SJSA1 (cell line): ENCODE data around the gene DGKI. TPM values are rescaled to one million over a fixed set of nuclear protein-coding genes. Genes with fewer than 3 reads are reported as not detected.

Experiments
- DNase-seq, 2 experiments: peaks; one replicate each; pipeline ENCODE4 v3.0.0-alpha.2; 2015 to 2020; ENCODE audit warnings: low spot score in 2 of 2, low read depth in 1 of 2
- H3K27ac ChIP-seq: fragments of 250-450 bp; sonication (Bioruptor Pico); 2 replicates; pipeline ENCODE4 v1.5.1; 2020; ENCODE audit warnings: mild to moderate bottlenecking, moderate library complexity
- H3K27me3 ChIP-seq: fragments of 250-450 bp; sonication (Bioruptor Pico); replicated peaks from 2 replicates; pipeline ENCODE4 v1.5.1; 2020; ENCODE audit warnings: mild to moderate bottlenecking, moderate library complexity
- H3K36me3 ChIP-seq: fragments of 250-450 bp; sonication (Bioruptor Pico); 2 replicates; pipeline ENCODE4 v1.5.1; 2020; ENCODE audit warnings: mild to moderate bottlenecking
- H3K4me1 ChIP-seq: fragments of 250-450 bp; sonication (Bioruptor Pico); replicated peaks from 2 replicates; pipeline ENCODE4 v1.6.1; 2021; ENCODE audit warnings: mild to moderate bottlenecking
- H3K4me3 ChIP-seq: fragments of 250-450 bp; sonication (Bioruptor Pico); 2 replicates; pipeline ENCODE4 v1.5.1; 2020; ENCODE audit warnings: mild to moderate bottlenecking
- H3K9me3 ChIP-seq: fragments of 250-450 bp; sonication (Bioruptor Pico); replicated peaks from 2 replicates; pipeline ENCODE4 v1.5.1; 2020; ENCODE audit warnings: mild to moderate bottlenecking
- total RNA-seq: library from RNA; depleted of rRNA; stranded (reverse); fragments of >200 nt; shearing (Covaris generic); gene quantifications from 2 replicates; pipeline ENCODE4 v1.2.3, GENCODE V29; 2014

The DGKI gene
- total RNA-seq, 1 experiment from 2014 or later = 1.6 TPM

DNA sequence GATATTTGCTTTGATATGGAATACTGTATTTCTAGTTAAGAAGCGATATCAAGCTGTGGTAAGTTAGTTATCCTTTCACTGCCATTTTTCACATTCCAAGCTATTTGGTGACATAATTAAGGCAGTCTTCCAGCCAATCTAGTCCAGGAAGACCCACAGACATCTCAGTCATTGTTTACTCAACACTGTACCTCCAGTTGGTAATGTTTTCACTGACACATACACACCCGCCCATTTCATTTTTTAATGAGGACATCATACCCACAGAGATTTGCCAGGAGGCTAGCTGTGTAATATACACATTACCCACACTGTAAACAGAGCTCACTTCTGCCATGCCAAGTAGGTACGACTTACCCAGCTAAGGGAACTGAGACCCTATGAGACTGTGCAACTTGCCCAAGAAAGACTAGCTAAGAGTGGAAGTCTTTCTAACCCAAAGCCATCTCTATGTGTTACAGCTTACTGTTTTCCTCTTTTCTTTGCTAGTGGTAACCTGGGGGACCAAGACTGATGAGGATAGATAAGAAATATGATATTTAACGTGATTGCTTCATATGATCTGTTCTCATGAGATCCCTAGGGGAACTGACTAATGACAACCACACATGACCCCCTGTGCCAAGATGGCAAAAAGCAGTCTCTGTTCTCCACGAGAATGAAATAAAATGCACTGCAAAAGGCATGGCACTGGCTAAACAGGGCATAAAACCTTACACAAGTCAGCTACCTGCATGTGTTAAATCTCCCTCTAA is 179.0 kb downstream of the DGKI start:
- no peaks in the 10 kb centered on the region for H3K27me3 ChIP-seq
- no peaks in the 10 kb centered on the region for H3K36me3 ChIP-seq
- H3K27ac ChIP-seq = peak overlapping the region; percentile 52
- no peak overlapping the region for H3K4me3 ChIP-seq
- H3K4me1 ChIP-seq = peaks cover 51% of the 10 kb centered on the region
- no peaks in the 10 kb centered on the region for H3K9me3 ChIP-seq
- peak; percentile 58 to 79 for DNase-seq

DNA sequence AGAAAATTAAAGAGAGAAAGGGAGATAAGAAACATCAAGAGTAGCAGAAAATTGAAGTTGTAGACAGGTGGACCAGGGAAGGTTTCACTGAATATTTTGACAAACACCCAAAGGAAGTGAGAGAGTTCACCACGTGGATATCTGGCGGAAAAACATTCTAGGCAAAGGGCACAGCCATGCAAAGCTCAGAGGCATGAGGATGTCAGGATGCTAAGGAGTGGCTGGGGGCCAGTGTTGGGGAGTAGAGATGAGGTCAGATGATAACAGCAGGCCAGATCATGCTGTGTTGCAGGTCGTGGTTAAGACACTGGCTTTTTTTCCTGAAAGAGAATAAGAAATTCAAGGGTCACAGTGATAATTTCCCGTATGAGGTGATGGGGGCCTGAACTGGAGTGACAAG is 181.9 kb downstream of the DGKI start:
- H3K27ac ChIP-seq = no peak overlapping the region
- no peaks in the 10 kb centered on the region for H3K36me3 ChIP-seq
- no peaks in the 10 kb centered on the region for H3K9me3 ChIP-seq
- DNase-seq = no peak
- H3K4me3 ChIP-seq = no peak overlapping the region
- H3K27me3 ChIP-seq = no peaks in the 10 kb centered on the region
- peaks cover 38% of the 10 kb centered on the region for H3K4me1 ChIP-seq

DNA sequence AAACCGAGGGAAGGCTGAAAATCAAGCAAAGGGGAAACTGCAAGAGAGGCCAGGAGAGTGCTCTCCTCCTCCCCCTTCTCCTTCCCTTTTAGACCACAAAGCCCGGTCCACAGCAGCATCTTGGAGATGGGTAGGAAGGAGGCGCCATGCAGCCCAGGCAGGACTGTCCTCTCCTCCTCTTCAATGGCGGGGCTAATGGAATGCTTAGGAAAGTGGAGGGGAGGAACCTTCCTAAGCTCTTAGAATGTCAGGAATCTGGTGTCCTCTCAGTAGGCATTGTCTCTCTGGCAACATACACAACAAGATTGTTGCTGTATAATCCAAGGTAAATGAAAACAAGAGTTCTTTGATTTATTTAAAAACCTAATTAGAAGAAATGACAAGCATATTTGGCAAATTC is 185.1 kb downstream of the DGKI start:
- peak in 1 of 2 experiments; percentile 20 for DNase-seq
- Histone ChIP-seq H3K27me3 (0 out of 2 replicates have a peak, but pooled peaks cover 2% of the 10 kb centered on the region), H3K4me3 (no peak overlapping the region), H3K4me1 (peaks cover 6% of the 10 kb centered on the region), H3K27ac (no peak overlapping the region), H3K36me3 (no peaks in the 10 kb centered on the region), H3K9me3 (no peaks in the 10 kb centered on the region)

DNA sequence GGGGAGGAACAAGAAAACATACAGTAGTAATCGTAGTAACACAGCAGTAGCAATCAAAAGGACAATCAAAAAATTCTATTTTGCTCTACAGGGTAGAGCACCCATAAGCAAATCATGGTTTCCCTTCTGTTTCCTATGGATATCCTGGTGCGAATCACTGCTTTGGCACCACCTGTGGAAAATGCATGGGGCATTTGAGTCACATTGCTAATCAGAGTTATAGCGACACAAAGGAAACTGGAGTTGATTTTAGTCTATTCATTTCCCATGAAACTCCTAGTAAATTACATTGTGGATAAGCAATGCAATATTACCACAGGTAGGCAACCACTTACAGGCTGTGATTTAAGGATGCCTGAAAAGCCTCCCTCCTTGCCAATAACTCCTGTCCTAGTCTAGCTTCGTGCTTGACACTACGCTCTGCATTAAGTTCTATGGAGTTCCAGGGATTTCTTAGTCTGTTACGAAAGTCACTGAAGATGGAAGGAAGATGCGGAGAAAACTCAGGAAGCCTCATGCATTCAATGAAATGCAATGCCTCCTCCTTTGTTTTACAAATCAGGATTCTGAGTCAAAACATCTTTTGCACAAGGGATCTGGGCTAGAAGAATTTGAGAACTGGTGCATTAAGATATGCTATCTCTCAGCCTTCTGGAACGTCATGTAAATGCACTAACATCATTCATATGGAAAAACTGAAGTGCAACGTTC is 188.4 kb downstream of the DGKI start:
- Histone ChIP-seq H3K4me3 (no peak overlapping the region), H3K36me3 (no peaks in the 10 kb centered on the region), H3K27me3 (0 out of 2 replicates have a peak, but pooled peaks cover 4% of the 10 kb centered on the region), H3K27ac (no peak overlapping the region), H3K9me3 (no peaks in the 10 kb centered on the region), H3K4me1 (peaks cover 9% of the 10 kb centered on the region)
- DNase-seq = no peak

DNA sequence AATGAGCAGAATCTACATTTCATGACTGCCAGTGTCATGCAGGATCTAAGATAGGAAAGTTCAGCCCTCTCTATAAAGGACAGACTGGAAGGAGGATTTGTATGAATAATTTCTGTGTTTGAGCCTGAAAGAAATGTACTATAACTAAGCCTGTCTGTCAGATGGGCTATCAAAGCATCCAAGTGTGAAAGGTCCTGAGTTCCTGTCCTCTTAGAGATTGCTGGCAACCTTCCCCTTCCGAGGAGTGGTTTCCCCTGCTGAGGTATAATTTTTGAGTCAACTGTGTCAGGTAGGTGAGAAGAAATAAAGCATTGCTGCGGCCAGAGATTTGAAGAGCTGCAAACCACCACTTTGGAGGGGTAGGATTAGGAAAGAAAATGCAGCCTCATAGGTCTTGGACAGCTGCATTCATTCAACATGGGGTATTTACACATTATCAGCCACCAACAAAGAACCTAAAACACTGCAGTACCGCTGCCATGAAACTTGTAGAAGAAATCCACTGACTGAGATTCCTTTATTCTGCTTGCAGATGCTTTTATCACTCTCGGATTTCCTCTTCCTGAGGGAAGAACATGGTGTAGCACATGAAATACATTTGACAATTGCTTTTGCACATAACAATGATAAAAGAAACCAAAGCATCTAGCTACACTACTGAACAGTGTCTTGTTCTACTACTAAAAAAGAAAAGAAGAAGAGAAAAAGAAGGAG is 189.1 kb downstream of the DGKI start:
- Histone ChIP-seq H3K27me3 (0 out of 2 replicates have a peak, but pooled peaks cover 5% of the 10 kb centered on the region), H3K9me3 (no peaks in the 10 kb centered on the region), H3K4me1 (peaks cover 9% of the 10 kb centered on the region), H3K27ac (no peak overlapping the region), H3K36me3 (no peaks in the 10 kb centered on the region), H3K4me3 (no peak overlapping the region)
- DNase-seq = no peak

DNA sequence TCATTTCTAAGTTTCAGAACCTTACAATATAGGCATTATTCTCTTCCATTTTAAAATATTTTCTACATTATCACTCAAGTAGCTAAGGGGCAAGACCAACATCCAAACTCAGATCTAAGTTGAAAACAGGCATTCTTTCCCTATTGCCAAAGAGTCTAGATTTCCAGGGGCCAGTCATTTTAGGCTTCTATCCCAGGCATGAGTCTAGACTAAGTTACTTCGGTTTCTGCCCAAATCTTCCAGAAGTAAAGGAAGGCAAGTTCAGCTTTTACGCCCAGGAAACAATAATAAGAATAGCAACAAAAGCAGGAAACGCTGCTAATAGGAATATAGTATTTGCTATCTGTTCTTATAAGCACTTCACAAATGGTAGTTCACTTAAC is 189.9 kb downstream of the DGKI start:
- H3K4me3 ChIP-seq = no peak overlapping the region
- H3K4me1 ChIP-seq = peaks cover 9% of the 10 kb centered on the region
- no peak for DNase-seq
- 0 out of 2 replicates have a peak, but pooled peaks cover 5% of the 10 kb centered on the region for H3K27me3 ChIP-seq
- no peaks in the 10 kb centered on the region for H3K36me3 ChIP-seq
- no peak overlapping the region for H3K27ac ChIP-seq
- H3K9me3 ChIP-seq = no peaks in the 10 kb centered on the region

DNA sequence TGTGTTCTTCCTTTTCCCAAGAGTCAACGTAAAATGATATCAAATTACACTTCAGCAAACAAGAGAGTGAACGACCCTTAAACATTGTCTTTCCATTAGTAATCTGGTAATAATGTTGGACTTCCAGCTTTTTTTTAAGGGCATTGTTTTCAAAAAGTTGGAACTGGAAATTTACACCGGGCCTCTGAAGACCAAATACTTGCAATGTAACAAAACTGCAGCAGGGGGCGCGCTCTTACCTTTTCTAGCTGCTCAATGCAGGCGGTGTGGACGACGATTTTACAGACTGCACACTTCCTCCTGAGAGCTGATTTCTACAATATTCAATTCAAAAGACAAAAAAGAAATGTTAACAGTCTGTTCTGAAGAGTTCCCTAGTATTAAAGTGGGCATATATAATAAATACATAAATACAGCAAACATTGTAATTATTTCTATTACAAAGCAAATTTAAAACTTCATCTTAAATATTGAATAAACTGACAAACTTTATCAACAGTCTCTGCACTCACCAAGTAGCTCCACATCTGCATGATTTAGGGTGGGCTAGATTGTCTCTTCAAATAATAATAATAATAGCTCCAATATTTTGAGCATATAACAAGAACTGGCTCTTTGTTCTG is 190.4 kb downstream of the DGKI start:
- H3K4me1 ChIP-seq = peaks cover 5% of the 10 kb centered on the region
- H3K27ac ChIP-seq = no peak overlapping the region
- no peaks in the 10 kb centered on the region for H3K9me3 ChIP-seq
- no peak overlapping the region for H3K4me3 ChIP-seq
- H3K27me3 ChIP-seq = 0 out of 2 replicates have a peak, but pooled peaks cover 8% of the 10 kb centered on the region
- peak; percentile 67 to 79 for DNase-seq
- no peaks in the 10 kb centered on the region for H3K36me3 ChIP-seq

DNA sequence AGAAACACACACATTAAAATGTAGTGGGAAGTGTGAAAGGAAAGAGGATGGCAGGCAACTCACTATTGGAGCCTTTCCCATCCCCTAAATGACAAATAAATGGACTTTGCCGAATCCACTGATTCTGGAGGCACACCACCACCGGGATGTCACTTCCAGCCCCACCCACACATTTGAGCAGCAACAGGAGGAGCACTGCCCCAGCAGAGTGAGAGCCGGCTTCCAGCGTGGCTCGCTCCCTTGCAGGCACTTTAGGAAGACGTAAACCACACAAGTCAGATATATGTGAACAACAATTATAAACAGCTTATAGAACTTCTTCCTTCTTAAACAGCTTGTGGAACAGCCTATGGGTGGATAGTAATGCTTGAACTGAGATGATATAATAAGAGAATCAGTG is 191.0 kb downstream of the DGKI start:
- Histone ChIP-seq H3K4me1 (peaks cover 5% of the 10 kb centered on the region), H3K4me3 (no peak overlapping the region), H3K36me3 (no peaks in the 10 kb centered on the region), H3K9me3 (no peaks in the 10 kb centered on the region), H3K27ac (no peak overlapping the region), H3K27me3 (0 out of 2 replicates have a peak, but pooled peaks cover 8% of the 10 kb centered on the region)
- no peak for DNase-seq

DNA sequence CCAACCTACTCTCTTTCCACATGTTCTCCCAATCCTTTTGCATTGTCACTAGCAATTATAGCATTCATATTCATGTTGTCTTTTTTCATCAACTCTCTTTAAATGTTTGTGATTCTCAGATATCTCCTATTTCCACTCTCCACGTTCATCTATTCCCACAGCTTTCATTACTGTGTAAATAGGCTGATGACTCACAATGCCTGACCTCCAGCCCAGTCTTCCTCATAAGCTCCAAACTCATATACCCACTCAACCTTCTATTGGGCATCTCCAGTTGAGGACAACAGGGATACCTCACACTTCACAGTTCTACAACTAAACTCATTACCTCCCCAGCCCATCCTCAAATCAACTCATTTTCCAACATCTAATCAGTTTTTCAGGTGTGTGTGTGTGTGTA is 194.1 kb downstream of the DGKI start:
- DNase-seq = peak in 1 of 2 experiments; percentile 10
- Histone ChIP-seq H3K9me3 (no peaks in the 10 kb centered on the region), H3K4me1 (peaks cover 5% of the 10 kb centered on the region), H3K27ac (no peak overlapping the region), H3K27me3 (peaks cover 22% of the 10 kb centered on the region; the same call in 1 of the 2 replicates), H3K4me3 (no peak overlapping the region), H3K36me3 (no peaks in the 10 kb centered on the region)

DNA sequence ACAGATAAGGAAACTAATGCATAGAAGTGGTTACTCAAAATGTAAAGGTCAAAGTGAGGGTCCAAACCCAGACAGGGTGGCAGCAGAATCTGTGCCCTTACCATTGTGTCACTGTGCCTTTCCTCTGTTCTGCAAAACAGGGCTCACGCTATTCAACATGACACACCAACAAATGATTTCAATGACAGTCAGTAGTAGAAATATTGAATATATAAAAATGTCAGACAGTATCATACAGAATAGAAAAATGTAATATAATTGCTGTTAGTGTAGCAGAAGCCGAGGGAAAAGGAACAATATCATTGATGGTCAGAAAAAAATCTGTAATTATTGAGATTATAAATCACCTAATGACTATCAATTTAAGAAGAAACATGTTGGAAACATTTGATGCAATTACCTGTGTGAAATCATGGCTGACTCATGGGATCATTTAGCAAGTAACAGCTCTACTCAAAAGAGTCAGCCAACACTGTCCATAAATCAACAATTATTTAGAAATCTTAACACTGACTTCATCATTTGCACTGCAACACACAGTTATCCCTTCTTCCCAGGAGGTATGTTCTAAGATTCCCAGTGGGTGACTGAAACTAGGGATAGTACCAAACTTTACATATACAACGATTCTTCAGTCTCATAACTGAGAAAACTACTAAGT is 198.7 kb downstream of the DGKI start:
- Histone ChIP-seq H3K4me3 (no peak overlapping the region), H3K9me3 (no peaks in the 10 kb centered on the region), H3K4me1 (peaks cover under 1% of the 10 kb centered on the region; the same call in 1 of the 2 replicates), H3K36me3 (no peaks in the 10 kb centered on the region), H3K27ac (no peak overlapping the region), H3K27me3 (peaks cover 44% of the 10 kb centered on the region)
- no peak for DNase-seq

DNA sequence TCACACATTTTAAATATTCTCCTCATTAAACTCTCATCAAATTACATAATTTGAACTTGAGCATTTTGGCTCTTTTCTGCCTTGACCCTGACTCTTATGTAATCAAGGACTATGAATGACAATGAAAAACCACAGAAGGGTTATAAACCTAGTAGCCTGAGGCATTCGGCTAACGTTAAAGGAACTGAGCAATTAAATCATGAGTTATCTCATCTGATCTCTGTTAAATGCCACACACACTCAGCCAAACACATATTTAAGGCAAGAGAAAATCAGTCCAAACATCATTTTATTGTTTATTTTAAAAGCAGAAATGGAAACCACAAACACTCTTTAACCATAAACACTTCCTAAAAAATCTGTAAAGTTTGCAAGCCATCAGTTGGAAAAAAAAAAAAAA is 204.3 kb downstream of the DGKI start:
- H3K4me1 ChIP-seq = peaks cover 9% of the 10 kb centered on the region
- H3K36me3 ChIP-seq = no peaks in the 10 kb centered on the region
- H3K9me3 ChIP-seq = peaks cover 3% of the 10 kb centered on the region
- DNase-seq = peak; percentile 48 to 84
- no peak overlapping the region for H3K27ac ChIP-seq
- no peak overlapping the region for H3K4me3 ChIP-seq
- H3K27me3 ChIP-seq = peaks cover 25% of the 10 kb centered on the region

DNA sequence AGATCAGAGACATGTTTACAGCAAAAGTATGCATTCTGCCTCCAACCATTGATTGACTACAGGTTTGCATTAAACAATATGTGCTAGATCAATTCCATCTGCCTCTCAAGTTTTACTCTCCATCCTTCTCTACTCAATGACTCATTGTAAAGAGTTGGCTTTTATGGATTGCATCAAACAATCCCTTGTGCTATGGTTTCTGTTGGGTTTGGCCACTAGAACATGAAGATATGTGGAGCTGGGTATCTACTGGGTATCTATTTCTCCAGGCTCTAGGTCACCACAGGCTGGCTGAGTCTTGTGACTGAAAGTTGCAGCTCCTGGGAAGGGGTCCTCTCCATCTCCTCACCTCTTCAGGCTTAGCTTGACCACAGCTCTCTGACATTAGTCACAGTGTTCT is 204.7 kb downstream of the DGKI start:
- Histone ChIP-seq H3K36me3 (no peaks in the 10 kb centered on the region), H3K4me1 (peaks cover 9% of the 10 kb centered on the region), H3K27me3 (peaks cover 24% of the 10 kb centered on the region), H3K9me3 (peaks cover 3% of the 10 kb centered on the region), H3K27ac (no peak overlapping the region), H3K4me3 (no peak overlapping the region)
- no peak for DNase-seq

DNA sequence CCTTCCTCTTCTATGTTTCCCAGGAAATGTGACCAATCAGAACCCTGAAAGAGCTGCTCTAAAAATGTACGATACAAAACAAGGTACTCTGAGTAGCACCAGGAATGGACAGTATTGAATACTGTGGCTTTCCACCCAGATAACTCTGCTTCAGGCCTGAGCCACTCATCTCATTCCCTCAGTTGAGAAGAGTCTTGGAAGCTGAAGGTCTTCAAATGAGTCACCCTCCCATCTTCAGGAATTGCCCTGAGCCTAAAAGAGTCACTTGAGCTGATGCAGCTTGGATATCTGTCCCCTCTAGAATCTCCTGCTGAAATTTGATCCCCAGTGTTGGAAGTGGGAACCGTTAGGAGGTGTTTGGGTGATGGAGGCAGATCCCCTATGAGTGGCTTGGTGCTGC is 210.4 kb downstream of the DGKI start:
- peaks cover 4% of the 10 kb centered on the region; the same call in 1 of the 2 replicates for H3K27me3 ChIP-seq
- H3K36me3 ChIP-seq = no peaks in the 10 kb centered on the region
- no peak overlapping the region for H3K27ac ChIP-seq
- H3K4me3 ChIP-seq = no peak overlapping the region
- DNase-seq = no peak
- no peaks in the 10 kb centered on the region for H3K4me1 ChIP-seq
- H3K9me3 ChIP-seq = peaks cover 3% of the 10 kb centered on the region
